ENCODE measurements around the gene JMJD1C. TPM values are rescaled to one million over a fixed set of nuclear protein-coding genes. Genes with fewer than 3 reads are reported as not detected.

Gene JMJD1C
- total RNA-seq, 2 experiments from 2014 or later, result 99.2 to 118 TPM

DNA sequence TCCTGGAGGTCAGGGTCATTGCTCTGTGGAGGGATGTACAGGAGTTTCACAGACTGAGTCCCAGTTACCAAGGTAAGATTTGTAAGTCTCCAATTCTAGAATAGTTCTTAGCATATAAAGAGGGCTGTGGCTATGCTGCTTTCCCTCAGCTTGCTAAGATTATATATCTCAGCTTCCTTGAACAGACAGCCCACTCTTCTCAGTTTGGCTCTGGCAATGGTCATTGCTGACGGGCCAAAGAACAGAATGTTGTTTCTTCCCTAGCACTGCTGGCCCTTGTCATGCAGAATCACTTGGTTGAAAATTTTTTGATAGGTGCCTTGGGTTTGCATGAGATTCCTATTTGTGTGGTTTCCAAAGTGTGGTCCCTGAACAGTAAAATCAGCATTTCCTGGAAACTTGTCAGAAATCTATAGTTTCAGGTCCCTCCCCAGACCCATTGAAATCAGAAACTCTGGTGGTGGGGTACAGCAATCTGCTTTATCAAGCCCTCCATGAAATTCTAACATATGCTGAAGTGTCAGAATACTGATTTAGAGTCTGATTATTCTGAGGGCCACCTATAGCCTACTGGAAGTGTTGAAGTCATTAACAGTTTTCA is 294.4 kb downstream of the JMJD1C start:
- CTCF ChIA-PET (ENCODE audit: unreplicated experiment), result no interaction called here
- BruUV-seq (replicated peaks), result no TSS peak
- no peak overlapping the region for H3K4me2 ChIP-seq (ENCODE audit: low read length)
- peaks cover 5% of the 10 kb centered on the region; the same call in 1 of the 2 replicates for H3K79me2 ChIP-seq (ENCODE audit: insufficient read depth, low read depth, low read length)
- H4K20me1 ChIP-seq (ENCODE audit: insufficient read depth, low read length), result peaks cover 13% of the 10 kb centered on the region; the same call in 1 of the 2 replicates
- no peak overlapping the region for H3K27ac ChIP-seq (ENCODE audit: low read depth, low read length, poor library complexity, severe bottlenecking)
- H3K36me3 ChIP-seq (ENCODE audit: insufficient read depth, low read length), result peaks cover 96% of the 10 kb centered on the region
- POLR2A ChIA-PET, result interaction anchor here (0.6 to 1.2 kb wide), 2 partner anchors 10 to 217 kb away, joined by 3 read pairs; no protein-coding TSS in a partner anchor
- H2AFZ ChIP-seq (ENCODE audit: low read length), result no peak overlapping the region
- H3K9me2 ChIP-seq (ENCODE audit: insufficient read depth, low read length), result no peaks in the 10 kb centered on the region
- TF ChIP-seq CTCF (conservative IDR thresholded peaks at IDR 0.05; ENCODE audit: low read length) (no peak), EZH2phosphoT487 (IDR thresholded peaks at IDR 0.05; ENCODE audit: borderline replicate concordance, low read depth, low read length) (no peak)
- peaks cover 16% of the 10 kb centered on the region for H3K4me1 ChIP-seq (ENCODE audit: insufficient read depth, low read length, poor library complexity, severe bottlenecking)
- intact Hi-C loops (cut with micrococcal nuclease; ENCODE audit: unreplicated experiment), result no loop called here
- no peak for DNase-seq (ENCODE audit: low spot score)
- H3K4me3 ChIP-seq (ENCODE audit: low read depth, low read length, poor library complexity, severe bottlenecking), result no peak overlapping the region
- no peaks in the 10 kb centered on the region for H3K9me3 ChIP-seq (ENCODE audit: low read length)

GRCh38 chr10:63169624-63170023 is 296.2 kb downstream of the JMJD1C start:
- H3K9me2 ChIP-seq (ENCODE audit: insufficient read depth, low read length), result no peaks in the 10 kb centered on the region
- H3K27ac ChIP-seq (ENCODE audit: low read depth, low read length, poor library complexity, severe bottlenecking), result no peak overlapping the region
- H2AFZ ChIP-seq (ENCODE audit: low read length), result no peak overlapping the region
- no peak overlapping the region for H3K4me3 ChIP-seq (ENCODE audit: low read depth, low read length, poor library complexity, severe bottlenecking)
- peaks cover 15% of the 10 kb centered on the region for H3K4me1 ChIP-seq (ENCODE audit: insufficient read depth, low read length, poor library complexity, severe bottlenecking)
- POLR2A ChIA-PET, result no interaction called here
- no peak for DNase-seq (ENCODE audit: low spot score)
- H3K36me3 ChIP-seq (ENCODE audit: insufficient read depth, low read length), result peaks cover 92% of the 10 kb centered on the region
- no peak overlapping the region for H3K4me2 ChIP-seq (ENCODE audit: low read length)
- peaks cover 13% of the 10 kb centered on the region; the same call in 1 of the 2 replicates for H4K20me1 ChIP-seq (ENCODE audit: insufficient read depth, low read length)
- CTCF ChIA-PET (ENCODE audit: unreplicated experiment), result no interaction called here
- H3K9me3 ChIP-seq (ENCODE audit: low read length), result no peaks in the 10 kb centered on the region
- no peak for TF ChIP-seq CTCF (conservative IDR thresholded peaks at IDR 0.05; ENCODE audit: low read length)
- no peak for TF ChIP-seq EZH2phosphoT487 (IDR thresholded peaks at IDR 0.05; ENCODE audit: borderline replicate concordance, low read depth, low read length)
- BruUV-seq (replicated peaks), result no TSS peak
- intact Hi-C loops (cut with micrococcal nuclease; ENCODE audit: unreplicated experiment), result loop anchor here (5.0 kb wide), 1 partner anchor 98 kb away; no protein-coding TSS in a partner anchor
- peaks cover 5% of the 10 kb centered on the region; the same call in 1 of the 2 replicates for H3K79me2 ChIP-seq (ENCODE audit: insufficient read depth, low read depth, low read length)

GRCh38 chr10:63168821-63169462 is 296.8 kb downstream of the JMJD1C start:
- H4K20me1 ChIP-seq (ENCODE audit: insufficient read depth, low read length), result peaks cover 9% of the 10 kb centered on the region; the same call in 1 of the 2 replicates
- TF ChIP-seq CTCF (conservative IDR thresholded peaks at IDR 0.05; ENCODE audit: low read length), result no peak
- TF ChIP-seq EZH2phosphoT487 (IDR thresholded peaks at IDR 0.05; ENCODE audit: borderline replicate concordance, low read depth, low read length), result no peak
- peaks cover 8% of the 10 kb centered on the region for H3K4me1 ChIP-seq (ENCODE audit: insufficient read depth, low read length, poor library complexity, severe bottlenecking)
- POLR2A ChIA-PET, result interaction anchor here (0.7 to 0.8 kb wide), 2 partner anchors 23 to 44 kb away, joined by 3 read pairs; no protein-coding TSS in a partner anchor
- no peaks in the 10 kb centered on the region for H3K9me2 ChIP-seq (ENCODE audit: insufficient read depth, low read length)
- H3K4me3 ChIP-seq (ENCODE audit: low read depth, low read length, poor library complexity, severe bottlenecking), result no peak overlapping the region
- H3K4me2 ChIP-seq (ENCODE audit: low read length), result no peak overlapping the region
- H3K36me3 ChIP-seq (ENCODE audit: insufficient read depth, low read length), result peaks cover 90% of the 10 kb centered on the region
- H3K27ac ChIP-seq (ENCODE audit: low read depth, low read length, poor library complexity, severe bottlenecking), result no peak overlapping the region
- no peak for DNase-seq (ENCODE audit: low spot score)
- BruUV-seq (replicated peaks), result no TSS peak
- CTCF ChIA-PET (ENCODE audit: unreplicated experiment), result no interaction called here
- no peaks in the 10 kb centered on the region for H3K9me3 ChIP-seq (ENCODE audit: low read length)
- H2AFZ ChIP-seq (ENCODE audit: low read length), result no peak overlapping the region
- intact Hi-C loops (cut with micrococcal nuclease; ENCODE audit: unreplicated experiment), result loop anchor here (5.0 kb wide), 1 partner anchor 98 kb away; no protein-coding TSS in a partner anchor
- H3K79me2 ChIP-seq (ENCODE audit: insufficient read depth, low read depth, low read length), result peaks cover 5% of the 10 kb centered on the region; the same call in 1 of the 2 replicates
